ENCODE results near the gene BAIAP2.
"Not testable (repeated sequence)": the region's sequence is repeated elsewhere in the genome, so short reads cannot be mapped to it uniquely, and the experiment has no call there.

BAIAP2 gene

DNA sequence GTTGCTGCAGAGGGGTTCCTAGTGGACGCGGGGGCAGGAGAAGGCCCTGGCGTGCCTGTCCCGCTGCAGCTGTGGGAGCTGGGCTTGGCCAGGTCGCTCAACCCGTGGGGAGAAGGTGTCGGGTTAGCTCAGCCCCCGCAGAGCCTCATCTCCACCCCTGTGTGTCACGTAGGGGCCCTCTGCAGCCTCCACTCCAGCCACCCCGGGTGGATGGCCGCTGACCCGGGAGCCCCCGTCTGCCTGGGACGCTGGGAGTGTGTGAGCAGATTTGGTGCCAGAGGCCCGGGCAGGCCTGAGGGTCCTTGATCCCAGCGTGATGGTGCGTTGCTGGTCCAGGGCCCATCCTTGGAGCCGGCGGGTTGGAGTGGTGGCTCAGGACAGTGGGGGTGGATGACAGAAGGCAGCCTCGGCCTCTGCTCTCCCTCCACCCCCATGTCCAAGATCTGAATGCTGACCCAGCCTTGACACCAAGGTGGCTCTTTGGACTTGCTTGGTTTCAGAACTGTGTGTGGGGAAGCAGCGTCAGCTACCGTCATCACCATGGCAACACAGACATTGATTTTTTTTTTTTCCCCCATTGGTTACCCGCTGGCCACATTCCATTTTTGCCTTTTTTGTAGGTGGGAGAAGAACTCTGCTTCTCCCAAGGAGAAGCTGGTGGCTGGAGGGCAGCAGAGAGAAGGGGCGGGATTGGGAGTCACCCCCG, 35.7 kb downstream of the BAIAP2 start:
- no peak for DNase-seq

DNA sequence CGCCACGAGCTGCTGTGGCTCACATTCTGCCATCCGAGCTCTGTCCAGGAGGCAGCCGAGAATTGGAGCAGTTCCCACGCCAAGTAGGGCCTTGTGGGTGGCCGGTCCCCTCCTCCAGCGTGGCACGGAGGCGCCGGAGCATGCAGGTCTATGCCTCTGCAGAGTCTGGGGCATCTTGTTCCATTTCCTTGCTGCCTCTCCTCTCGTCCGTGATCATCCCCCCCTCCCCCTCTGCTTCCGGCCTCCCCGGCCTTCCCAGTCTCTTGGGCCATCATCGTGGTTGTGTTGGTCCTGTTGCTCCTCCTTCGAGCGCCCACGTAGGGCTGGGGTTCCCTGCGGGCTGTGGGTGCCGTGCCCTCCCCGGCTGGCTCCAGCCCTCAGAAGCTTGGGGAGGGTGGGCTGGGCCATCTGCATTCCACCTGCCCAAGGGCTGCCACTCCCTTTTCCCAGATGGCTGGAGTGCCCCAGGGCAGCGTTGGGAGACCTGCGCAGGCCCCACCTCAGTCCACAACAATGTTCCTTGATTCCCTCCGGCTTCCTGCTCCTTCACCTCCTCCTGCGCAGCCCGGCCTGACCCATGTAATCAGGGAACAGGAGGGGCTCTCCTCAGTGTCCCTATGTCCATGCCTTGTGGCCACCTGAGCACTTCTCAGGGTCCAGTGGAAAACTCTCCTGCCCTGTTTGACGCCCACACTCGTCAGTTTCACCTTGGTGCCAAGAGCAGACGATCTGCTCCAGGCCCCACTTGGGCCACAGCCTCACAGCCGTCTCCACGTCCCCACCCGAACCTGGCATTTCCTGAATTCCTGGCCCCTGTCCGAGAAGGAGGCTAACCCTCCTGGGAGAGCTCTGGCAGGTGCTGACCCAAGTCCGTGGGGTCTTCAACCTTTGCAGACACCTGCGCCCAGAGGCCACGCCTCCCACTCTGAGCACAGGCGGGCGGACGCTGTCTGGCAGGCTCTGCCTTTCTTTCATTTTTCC, 37.1 kb downstream of the BAIAP2 start:
- no peak for DNase-seq

DNA sequence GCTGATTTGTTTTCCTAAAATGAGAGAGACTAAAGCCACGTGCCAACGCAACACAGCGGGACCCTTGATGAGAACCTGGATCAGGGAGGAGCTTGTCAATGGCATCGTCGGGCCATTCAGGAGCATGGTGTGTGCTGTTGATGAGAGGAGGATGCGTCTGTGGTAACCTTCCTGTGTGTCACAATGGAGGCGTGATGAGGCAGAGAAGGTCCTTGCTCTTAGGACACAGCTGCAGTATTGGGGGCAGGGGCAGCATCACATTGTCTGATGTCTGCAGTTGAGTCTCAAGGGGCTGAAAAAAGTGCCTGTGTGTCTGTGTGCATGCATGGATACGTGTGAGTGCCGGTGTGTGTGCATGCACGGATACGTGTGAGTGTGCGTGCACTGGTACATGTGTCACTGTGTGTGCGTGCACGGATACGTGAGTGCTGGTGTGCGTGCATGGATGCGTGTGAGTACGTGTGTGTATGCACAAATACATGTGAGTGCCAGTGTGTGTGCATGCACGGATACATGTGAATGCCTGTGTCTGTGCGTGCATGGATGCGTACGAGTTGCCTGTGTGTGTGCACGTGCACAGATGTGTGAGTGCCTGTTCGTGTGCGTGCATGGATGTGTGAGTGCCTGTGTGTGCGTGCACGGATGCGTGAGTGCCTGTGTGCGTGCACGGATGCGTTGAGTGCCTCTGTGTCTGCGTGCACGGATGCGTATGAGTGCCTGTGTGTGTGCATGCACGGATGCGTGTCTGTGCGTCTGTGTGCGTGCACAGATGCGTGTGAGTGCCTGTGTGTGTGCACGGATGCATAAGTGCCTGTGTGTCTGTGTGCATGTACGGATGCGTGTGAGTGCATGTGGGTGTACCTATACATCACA, 39.3 kb downstream of the BAIAP2 start:
- no peak for DNase-seq

DNA sequence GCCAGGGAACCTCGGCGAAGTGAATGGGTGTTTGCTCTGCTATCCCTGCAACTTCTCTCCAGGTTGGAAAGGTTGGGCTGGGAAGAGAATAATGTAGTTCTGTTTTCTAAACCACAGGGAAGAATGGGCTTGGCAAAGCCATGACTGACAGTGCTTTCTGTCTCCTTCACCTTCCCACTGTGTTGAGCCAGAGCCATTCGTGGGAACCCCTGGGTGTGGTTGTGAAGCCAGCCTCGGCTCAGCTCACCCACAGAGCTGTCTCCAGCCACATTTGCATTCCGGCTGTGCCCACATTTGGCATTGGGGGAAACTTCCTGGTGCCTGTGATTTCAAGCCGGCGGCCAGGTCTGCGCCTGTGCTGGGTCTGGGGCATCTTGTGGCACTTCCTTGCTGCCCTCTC, 39.9 kb downstream of the BAIAP2 start:
- DNase-seq: no peak

DNA sequence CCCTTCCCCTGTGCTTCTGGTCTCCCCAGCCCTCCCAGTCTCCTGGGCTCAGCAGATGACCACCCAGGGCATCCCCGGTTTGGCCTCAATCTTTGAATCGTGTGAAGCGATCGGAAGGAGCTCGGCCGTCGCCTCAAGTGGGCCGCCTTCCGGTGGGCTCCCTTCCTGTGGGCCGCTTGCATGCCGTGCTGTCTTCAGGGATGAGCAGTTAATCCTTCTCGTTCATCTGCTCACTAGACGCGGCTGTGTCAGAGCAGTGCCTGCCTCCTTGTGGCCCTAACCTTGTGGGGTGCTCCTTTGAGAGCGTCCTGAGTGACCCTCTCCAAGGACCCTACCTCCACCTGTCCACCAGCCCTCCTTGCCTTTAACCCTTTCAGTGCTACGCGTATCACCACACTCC, 40.4 kb downstream of the BAIAP2 start:
- DNase-seq: no peak

DNA sequence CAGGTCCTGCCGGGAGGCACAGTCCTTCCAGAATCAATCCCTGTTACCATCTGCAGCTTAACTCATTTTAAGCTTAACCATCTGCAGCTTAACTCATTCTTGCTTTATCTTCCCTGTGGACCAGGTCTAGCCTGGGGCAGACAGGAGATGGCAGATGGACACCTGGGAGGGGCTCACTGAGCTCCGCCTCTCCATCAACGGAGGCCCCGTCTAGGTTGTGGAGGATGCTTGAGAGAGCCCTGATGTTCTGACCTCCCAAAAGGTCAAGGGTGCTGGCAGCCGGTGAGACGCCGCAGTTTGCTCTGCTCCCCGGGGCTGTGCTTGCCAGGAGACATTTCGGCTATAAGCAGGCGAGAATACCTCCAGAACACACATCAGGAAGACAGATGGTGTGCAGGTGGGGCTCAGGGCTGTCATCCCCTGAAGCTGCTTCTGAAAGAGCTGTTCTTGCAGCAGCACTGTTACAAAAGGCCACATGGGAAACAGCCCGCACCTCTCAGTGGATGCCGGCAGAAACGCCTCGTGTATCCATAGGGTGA, 41.3 kb downstream of the BAIAP2 start:
- DNase-seq: no peak

DNA sequence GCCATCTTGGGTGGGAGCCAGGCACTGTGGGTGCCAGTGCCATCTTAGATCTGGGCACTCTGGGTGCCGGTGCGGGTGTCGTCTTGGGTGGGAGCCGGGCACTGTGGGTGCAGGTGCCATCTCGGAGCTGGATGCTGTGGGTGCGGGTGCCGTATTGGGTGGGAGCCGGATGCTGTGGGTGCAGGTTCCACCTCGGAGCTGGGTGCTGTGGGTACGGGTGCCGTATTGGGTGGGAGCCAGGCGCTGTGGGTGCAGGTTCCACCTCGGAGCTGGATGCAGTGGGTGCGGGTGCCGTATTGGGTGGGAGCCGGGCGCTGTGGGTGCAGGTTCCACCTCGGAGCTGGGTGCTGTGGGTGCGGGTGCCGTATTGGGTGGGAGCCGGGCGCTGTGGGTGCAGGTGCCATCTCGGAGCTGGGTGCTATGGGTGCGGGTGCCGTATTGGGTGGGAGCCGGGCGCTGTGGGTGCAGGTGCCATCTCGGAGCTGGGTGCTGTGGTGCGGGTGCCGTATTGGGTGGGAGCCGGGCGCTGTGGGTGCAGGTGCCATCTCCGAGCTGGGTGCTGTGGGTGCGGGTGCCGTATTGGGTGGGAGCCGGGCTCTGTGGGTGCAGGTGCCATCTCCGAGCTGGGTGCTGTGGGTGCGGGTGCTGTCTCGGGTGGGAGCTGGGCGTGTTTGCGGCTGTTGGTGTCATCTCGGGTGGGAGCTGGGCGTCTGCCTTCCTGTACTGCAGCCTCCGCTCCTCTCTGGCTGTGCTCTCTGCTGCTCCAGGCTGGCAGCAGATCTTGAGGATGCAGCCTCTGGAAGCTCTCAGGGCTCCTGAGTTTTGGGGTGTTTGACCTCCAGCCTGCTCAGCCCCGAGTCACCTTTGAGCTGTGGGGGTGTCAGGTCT, 43.3 kb downstream of the BAIAP2 start:
- not testable (repeated sequence) for DNase-seq

DNA sequence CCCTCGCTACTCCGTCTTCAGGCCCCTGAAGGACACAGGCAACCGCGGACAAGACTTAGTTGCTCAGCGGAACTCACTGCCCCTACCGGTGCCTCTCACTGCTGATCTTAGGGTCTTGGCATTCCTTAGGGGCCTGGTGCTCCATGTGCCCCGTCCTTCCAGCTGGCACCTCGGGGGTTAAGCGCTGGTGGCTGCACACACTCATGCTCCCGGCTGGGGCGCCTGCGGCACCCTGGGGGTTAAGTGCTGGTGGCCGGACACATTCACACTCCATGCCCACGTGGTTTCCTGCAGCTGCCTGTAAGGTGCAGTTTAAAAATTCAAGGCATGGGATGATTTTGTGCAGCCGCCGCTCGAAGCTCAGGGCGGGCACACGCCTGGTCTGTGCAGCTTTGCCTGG, 45.1 kb downstream of the BAIAP2 start:
- no peak for DNase-seq

DNA sequence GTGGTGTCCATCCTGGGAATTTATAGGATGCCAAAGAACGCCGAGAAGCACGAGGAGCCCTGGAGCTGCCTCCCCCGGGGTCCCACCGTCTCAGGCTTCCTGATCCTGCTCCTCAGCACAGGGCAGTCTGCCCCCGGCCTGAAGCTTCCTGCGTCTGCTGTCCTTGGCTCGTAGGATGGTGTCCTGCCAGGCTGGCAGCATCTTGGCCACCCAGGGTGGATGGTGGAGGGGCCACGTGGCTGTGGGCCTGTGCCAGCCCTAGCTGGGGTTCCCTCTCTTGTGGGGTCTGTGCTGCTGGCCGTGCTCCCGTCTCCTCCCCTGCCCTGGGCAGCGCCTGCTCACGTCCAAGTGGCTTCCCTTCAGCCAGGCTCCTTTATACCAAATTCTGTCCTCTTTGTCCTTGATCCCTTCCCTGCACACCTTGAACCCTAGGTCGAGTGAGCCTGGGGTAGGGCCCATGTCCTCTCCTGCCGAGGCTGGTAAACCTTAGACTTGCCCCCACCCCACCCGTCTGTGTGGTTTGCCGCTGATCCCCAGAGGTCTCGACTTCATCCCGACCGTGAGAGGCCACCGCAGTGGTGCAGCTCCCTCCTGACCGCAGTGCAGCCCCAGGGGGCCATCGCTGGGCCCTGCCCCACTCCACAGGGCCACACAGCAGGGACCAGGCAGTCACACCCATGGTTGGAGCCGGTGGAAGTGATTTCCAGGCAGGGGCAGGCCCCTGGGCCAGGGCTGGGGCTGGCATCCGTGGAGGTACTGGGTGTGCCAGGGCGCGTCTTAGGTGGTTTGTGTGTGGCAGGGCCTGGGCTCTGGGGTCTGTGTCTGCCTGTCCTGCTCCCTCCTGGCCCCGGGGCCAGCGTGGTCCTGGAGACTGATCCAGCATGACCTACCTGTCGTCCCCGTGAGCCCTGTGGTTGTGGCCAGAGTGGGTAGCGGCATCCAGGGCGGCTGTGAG, 46.5 kb downstream of the BAIAP2 start:
- no peak for DNase-seq

DNA sequence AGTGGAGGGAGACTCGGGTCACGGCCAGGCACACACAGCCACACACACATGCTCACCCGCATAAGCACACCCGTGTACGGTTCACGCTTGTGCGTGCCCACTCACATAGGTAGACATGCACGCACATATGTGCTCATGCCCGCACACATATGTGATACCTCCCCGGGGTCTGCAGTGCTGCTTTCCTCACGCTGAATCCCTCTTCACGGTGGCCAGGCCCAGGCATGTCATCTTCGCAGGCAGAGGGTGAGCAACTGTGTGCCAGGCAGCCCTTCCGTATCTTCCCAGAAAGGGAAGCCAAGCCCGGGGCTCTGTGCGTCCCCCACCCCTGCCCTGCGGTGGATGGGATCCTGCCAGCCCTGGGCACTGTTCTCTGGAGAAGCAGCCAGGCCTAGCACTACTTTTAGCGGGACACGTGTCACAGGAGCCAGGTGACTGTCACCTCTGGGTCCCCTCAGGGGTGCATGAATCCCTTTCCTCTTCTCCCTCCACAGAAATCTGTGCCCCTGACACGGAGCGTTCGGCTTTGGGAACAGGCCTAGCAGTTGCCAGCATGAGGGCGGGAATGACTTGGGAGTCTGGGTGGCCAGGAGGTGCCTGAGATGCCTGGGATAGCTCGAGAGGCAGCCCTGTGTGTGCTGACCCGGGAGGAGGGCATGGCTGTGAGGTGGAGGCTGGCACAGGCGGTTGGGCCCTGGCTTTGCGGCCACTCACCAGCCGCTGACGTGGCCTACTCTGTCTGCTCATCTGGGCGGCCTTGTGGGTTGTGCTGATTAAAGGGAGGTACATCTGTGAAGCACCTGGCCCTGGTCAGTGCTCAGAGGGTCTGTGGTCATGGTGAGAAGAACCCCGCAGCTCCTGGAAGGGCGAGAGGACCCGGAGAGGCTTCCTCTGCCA, 47.5 kb downstream of the BAIAP2 start:
- DNase-seq: no peak

DNA sequence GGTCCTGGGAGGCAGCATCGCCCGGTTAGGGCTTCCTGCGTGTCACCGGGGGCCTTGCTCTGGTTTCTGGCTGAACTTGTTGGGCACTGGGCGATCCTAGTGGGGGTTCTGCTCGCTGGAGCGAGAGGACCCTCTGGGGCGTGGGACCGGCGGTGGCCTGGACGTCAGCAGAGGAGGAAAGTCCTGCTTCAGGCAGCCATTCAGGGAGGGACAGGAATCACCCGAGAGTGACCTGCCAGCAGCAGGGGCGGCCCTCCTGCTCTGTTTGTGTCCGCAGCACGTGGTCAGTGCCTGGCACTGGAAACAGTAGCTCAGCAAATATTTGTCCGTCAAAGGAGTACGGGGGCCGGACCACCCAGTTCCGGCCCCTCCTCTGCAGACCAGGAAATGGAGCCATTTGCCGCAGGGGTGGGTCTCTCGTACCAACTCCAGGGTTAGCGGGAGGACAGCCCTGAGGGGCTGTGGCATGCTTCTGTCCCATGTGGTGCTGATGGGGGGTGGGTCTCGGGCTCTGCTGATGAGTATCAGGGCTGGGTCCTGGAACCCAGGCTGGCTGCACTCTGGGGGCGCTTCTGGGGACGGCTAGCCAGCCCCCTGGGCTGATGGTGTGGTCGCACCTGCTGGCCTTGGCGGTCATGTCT, 48.3 kb downstream of the BAIAP2 start:
- DNase-seq: no peak

DNA sequence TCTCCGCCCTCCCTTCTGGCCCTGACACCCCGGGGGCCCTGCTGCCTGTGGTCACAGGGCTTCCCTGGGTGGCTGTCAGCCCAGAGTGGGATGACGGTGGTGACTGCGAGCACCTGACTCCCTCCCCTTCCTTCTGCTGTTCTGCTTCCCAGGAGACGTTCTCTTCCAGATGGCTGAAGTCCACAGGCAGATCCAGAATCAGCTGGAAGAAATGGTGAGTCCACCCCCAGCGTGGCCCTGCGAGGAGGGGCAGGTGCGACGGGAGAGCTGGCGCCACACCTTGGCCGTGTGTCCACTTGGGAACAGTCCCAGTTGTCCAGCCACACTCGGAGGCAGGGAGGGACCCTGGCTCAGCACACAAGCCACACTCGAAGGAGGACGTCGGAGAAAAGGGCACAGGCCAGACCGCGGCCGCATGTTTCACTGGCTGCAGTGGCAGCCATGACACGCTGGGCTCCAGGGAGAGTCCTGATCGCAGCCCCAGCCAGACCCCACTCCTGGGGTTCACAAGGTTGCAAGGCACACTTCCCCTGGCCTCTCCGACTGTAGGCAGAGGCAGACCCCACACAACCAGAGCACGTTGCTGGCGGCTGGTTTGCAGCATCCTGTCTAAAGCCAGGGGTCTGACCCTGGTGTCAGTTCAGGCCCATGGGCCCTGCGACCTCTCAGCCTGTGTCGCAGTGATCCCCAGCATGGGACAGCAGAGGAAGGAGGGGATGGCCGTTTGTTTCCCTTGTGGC, 49.9 kb downstream of the BAIAP2 start:
- no peak for DNase-seq

DNA sequence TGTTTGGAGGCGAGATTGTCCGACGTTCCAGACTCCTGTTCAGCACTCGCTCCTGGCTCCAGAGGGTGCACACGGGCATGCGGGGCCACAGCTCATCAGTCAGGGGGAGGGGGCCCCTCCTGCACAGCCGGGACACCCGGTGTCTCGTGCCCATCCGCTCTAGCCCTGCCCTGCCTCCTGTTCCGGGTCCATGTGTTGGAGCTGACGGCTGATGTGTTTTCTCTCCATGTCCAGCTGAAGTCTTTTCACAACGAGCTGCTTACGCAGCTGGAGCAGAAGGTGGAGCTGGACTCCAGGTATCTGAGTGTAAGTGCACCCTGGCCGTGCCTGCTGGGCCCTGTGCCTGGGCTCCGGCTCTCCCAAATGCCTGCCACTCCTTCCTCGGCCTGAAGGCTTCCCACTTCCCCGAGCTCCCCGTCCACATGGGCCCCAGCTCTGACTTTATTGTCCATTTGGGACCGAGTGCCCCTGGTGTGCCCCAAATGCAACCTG, 50.5 kb downstream of the BAIAP2 start:
- no peak for DNase-seq

DNA sequence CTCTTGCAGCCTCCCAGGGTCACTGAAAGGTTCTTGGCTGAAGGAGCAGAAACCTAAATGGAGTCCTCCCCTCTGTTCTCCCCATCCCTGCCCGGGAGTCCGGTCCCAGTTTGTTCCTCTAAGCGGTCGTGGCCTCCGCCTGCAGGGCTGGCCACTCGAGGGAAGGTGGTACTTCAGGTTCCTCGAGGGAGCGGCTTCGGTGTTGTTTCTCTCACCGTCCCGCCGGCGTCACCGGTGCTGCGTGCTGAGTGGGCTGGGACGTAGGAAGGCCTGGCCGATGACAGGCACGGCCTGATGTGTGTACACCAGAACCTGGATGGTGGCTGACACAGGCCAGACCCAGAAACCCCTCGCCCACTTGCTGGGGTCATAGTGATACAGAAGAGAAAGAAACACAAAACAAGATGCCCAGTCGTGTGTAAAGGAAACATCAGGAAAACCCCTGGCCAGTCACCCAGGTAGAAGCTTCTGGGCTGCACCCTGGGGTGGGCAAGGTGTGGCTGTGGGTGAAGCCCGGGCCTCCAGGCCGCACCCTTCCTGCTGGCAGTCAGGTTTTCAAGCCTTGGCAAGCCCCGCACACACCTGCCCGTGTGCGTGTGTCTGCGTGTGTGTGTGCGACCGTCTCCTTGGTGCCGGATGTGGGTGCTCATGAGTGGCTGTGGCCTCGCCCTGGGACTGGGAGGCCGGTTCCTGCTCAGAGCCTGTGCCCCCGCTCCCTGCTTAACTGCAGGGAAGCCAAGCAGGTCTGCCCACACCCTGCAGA, 52.0 kb downstream of the BAIAP2 start:
- no peak for DNase-seq

DNA sequence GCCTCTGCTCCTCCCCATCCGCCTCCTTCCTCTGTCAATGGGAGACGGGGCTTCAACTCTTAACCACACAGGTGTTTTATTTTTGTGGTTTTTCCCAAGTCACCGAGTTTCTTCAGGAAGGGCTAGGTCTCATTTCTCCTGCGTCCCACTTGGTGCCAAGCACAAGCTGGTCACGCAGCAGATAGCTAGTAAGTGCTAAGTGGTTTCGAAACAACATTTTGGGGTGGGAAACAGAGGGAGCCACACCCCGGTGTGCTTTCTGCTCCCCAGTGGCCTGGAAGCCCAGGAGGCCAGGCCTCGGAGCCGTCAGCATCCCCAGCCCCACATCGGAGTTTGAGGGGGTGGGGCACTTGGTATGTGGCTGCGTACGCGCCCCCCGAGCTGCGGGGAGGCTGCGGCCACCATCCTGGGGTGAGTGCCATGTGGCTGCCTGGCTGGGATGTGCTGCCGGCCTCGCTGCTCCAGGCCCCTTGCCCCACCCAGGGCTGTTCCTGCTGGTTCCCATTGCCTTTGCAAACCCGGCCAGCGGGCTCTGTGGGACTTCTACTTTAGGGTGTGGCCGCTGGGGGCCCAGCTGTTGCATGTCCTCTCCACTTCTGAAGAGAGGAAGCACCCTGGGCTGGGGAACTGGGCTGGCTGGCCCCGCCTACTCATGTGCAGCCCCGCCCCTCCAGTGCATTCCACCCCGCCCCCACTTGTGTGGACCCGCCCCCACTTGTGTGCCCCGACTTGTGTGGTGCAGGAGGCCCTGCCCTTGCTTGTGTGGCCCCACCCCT, 55.6 kb downstream of the BAIAP2 start:
- no peak for DNase-seq

DNA sequence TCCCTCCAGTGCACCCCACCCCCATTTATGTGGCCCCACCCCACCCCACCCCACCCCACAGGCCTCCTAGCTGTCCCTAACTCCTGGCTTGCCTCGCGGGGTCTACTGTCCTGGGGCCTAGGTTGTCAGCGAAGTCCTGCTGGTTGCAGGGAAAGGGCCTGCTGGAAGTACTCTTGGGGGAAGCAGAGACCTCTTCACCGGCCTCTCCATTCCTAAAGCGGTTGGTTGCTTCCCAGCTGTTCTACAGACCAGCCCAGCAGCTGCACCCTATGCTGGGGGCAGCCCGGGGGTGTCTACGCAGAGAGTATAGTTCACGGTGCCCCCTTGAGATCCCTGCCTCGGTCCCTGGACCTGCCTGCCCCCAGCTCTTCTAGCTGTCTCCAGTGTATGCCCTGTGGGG, 56.2 kb downstream of the BAIAP2 start:
- DNase-seq: no peak
